H1 (cell line): Measurements from ENCODE around the gene EBNA1BP2. TPM values are rescaled to one million over a fixed set of nuclear protein-coding genes. Genes with fewer than 3 reads are reported as not detected.

Experiments used
- CTCF ChIA-PET: fragments of 300-600 bp; sonication (Branson Sonifier 250); formaldehyde crosslinking; loops from one replicate; lab custom pipeline; 2021; ENCODE audit not compliant: partially characterized antibody; lab: Charles Lee
- POLR2A ChIA-PET: fragments of 300-600 bp; sonication (Branson Sonifier 250); formaldehyde crosslinking; loops from one replicate; lab custom pipeline; 2021; ENCODE audit warnings: inconsistent platforms; ENCODE audit not compliant: partially characterized antibody; lab: Charles Lee
- DNase-seq, 2 experiments: peaks; one replicate each; pipeline versions ENCODE4 v3.0.0 to v3.0.0-alpha.2; 2010 to 2022; ENCODE audit warnings: low spot score in 2 of 2, low read depth in 1 of 2, mixed read lengths in 1 of 2
- FAIRE-seq: peaks from 2 replicates; lab custom pipeline; 2011; peaks lifted over from hg19 to GRCh38; lab: Jason Lieb, UNC
- H2AFZ ChIP-seq: 2 replicates; pipeline ENCODE4 v1.8.1; 2012; ENCODE audit warnings: low read length, inconsistent platforms
- H2AK5ac ChIP-seq: 2 replicates; pipeline ENCODE4 v1.6.1; 2013; ENCODE audit warnings: low read depth, low read length
- H2BK120ac ChIP-seq: replicated peaks from 2 replicates; pipeline ENCODE3; 2013; ENCODE audit warnings: low read depth, low read length, inconsistent platforms
- H2BK12ac ChIP-seq: 2 replicates; pipeline ENCODE4 v1.6.1; 2013; ENCODE audit warnings: low read depth, low read length
- H2BK15ac ChIP-seq: 2 replicates; pipeline ENCODE4 v1.6.1; 2013; ENCODE audit warnings: low read length
- H2BK20ac ChIP-seq: 2 replicates; pipeline ENCODE4 v1.6.1; 2013; ENCODE audit warnings: low read length
- H2BK5ac ChIP-seq: 2 replicates; pipeline ENCODE4 v1.6.1; 2013; ENCODE audit warnings: low read depth, low read length
- H3K14ac ChIP-seq: 2 replicates; pipeline ENCODE4 v1.6.1; 2013; ENCODE audit warnings: inconsistent platforms; ENCODE audit not compliant: insufficient read length
- H3K18ac ChIP-seq: 2 replicates; pipeline ENCODE4 v1.6.1; 2013; ENCODE audit warnings: low read length; ENCODE audit errors: extremely low read depth
- H3K23ac ChIP-seq: 2 replicates; pipeline ENCODE4 v1.6.1; 2013; ENCODE audit warnings: inconsistent platforms; ENCODE audit not compliant: insufficient read length
- H3K23me2 ChIP-seq: 2 replicates; pipeline ENCODE4 v1.6.1; 2013; ENCODE audit warnings: low read depth, low read length
- H3K27ac ChIP-seq: 2 replicates; pipeline ENCODE4 v1.6.1; 2011; ENCODE audit warnings: low read depth, low read length, inconsistent platforms
- H3K27me3 ChIP-seq, 4 experiments: replicated peaks in 1 of 4; 1 replicate in 1 of 4; 2 replicates in 3 of 4; pipeline versions ENCODE4 v1.6.1 to v1.8.1; 2011 to 2013; ENCODE audit warnings: low read length in 3 of 4, mild to moderate bottlenecking in 3 of 4, inconsistent platforms in 2 of 4, mixed read lengths in 2 of 4, moderate library complexity in 1 of 4; ENCODE audit not compliant: control insufficient read depth in 3 of 4, insufficient read depth in 3 of 4; ENCODE audit errors: extremely low read depth in 1 of 4
- H3K36me3 ChIP-seq, 4 experiments: 2 replicates each; pipeline versions ENCODE4 v1.6.1 to v1.8.1; 2011 to 2013; ENCODE audit warnings: mild to moderate bottlenecking in 4 of 4, low read length in 3 of 4, moderate library complexity in 2 of 4, control low read depth in 1 of 4, inconsistent platforms in 1 of 4; ENCODE audit not compliant: insufficient read depth in 4 of 4, control insufficient read depth in 2 of 4
- H3K4ac ChIP-seq: replicated peaks from 2 replicates; pipeline ENCODE3; 2013; ENCODE audit warnings: low read length, low read depth, mixed read lengths, inconsistent platforms; ENCODE audit not compliant: insufficient read length
- H3K4me1 ChIP-seq, 4 experiments: replicated peaks in 1 of 4; 1 replicate in 1 of 4; 2 replicates in 3 of 4; pipeline versions ENCODE4 v1.6.1 to v1.8.1; 2011 to 2013; ENCODE audit warnings: low read length in 3 of 4, inconsistent platforms in 2 of 4, mixed read lengths in 1 of 4; ENCODE audit not compliant: insufficient read depth in 4 of 4, control insufficient read depth in 3 of 4
- H3K4me2 ChIP-seq, 2 experiments: 2 replicates each; pipeline versions ENCODE4 v1.6.1 to v1.8.1; 2011 to 2013; ENCODE audit warnings: low read depth in 2 of 2, low read length in 2 of 2, control low read depth in 1 of 2, inconsistent platforms in 1 of 2, mild to moderate bottlenecking in 1 of 2; ENCODE audit not compliant: insufficient read depth in 1 of 2
- H3K4me3 ChIP-seq, 4 experiments: fragments of 200-600, 300-600 bp in 1 of 4; sonication (generic), shearing (Covaris generic), sonication (Bioruptor Twin) in 1 of 4; 2 replicates each; pipeline versions ENCODE4 v1.5.1 to v1.8.1; 2011 to 2016; ENCODE audit warnings: low read length in 4 of 4, low read depth in 3 of 4, control low read depth in 2 of 4, inconsistent platforms in 2 of 4, mild to moderate bottlenecking in 2 of 4, mixed read lengths in 1 of 4, moderate library complexity in 1 of 4; ENCODE audit not compliant: insufficient read depth in 2 of 4; ENCODE audit errors: extremely low read depth in 1 of 4
- H3K56ac ChIP-seq: replicated peaks from 2 replicates; pipeline ENCODE3; 2013; ENCODE audit warnings: low read depth, mild to moderate bottlenecking, mixed read lengths, low read length, inconsistent platforms; ENCODE audit not compliant: insufficient read length
- H3K79me1 ChIP-seq: 2 replicates; pipeline ENCODE4 v1.6.1; 2013; ENCODE audit warnings: low read depth, low read length, control low read depth
- H3K79me2 ChIP-seq, 2 experiments: 2 replicates each; pipeline versions ENCODE4 v1.6.1 to v1.8.1; 2012 to 2013; ENCODE audit warnings: low read length in 2 of 2, mild to moderate bottlenecking in 2 of 2, inconsistent platforms in 1 of 2; ENCODE audit not compliant: insufficient read depth in 2 of 2, control insufficient read depth in 1 of 2
- H3K9ac ChIP-seq, 4 experiments: replicated peaks in 1 of 4; 1 replicate in 1 of 4; 2 replicates in 3 of 4; pipeline versions ENCODE4 v1.6.1 to v1.8.1; 2011 to 2013; ENCODE audit warnings: low read depth in 3 of 4, low read length in 3 of 4, control low read depth in 2 of 4, mild to moderate bottlenecking in 2 of 4, moderate library complexity in 2 of 4, inconsistent platforms in 1 of 4; ENCODE audit errors: extremely low read depth in 1 of 4
- H3K9me3 ChIP-seq, 2 experiments: 2 replicates each; pipeline versions ENCODE4 v1.6.1 to v1.8.1; 2012 to 2013; ENCODE audit warnings: mild to moderate bottlenecking in 2 of 2, moderate library complexity in 2 of 2, control low read depth in 1 of 2, inconsistent platforms in 1 of 2, low read depth in 1 of 2, low read length in 1 of 2, mixed read lengths in 1 of 2; ENCODE audit not compliant: insufficient read depth in 2 of 2
- H4K20me1 ChIP-seq, 2 experiments: replicated peaks in 1 of 2; 2 replicates each; pipeline versions ENCODE3 to v1.8.1; 2011 to 2013; ENCODE audit warnings: inconsistent platforms in 2 of 2, low read length in 2 of 2, mild to moderate bottlenecking in 1 of 2; ENCODE audit not compliant: insufficient read depth in 2 of 2, control insufficient read depth in 1 of 2
- H4K5ac ChIP-seq: 2 replicates; pipeline ENCODE4 v1.6.1; 2013; ENCODE audit warnings: low read length, low read depth, mixed read lengths, inconsistent platforms; ENCODE audit not compliant: insufficient read length
- H4K8ac ChIP-seq: 2 replicates; pipeline ENCODE4 v1.8.0; 2013; ENCODE audit warnings: mild to moderate bottlenecking, moderate library complexity, low read length, inconsistent platforms; ENCODE audit not compliant: insufficient read depth; ENCODE audit errors: extremely low read depth
- H4K91ac ChIP-seq: replicated peaks from 2 replicates; pipeline ENCODE3; 2013; ENCODE audit warnings: low read length, mixed read lengths, inconsistent platforms; ENCODE audit not compliant: insufficient read length
- BACH1 ChIP-seq: IDR thresholded peaks from 2 replicates; pipeline ENCODE4 v1.6.1; 2012; ENCODE audit warnings: low read length, improper control_type of control experiment
- CTBP2 ChIP-seq: IDR thresholded peaks from 2 replicates; pipeline ENCODE4 v1.7.0; 2011; ENCODE audit warnings: borderline replicate concordance, mild to moderate bottlenecking, moderate library complexity, mixed read lengths, low read length; ENCODE audit not compliant: insufficient read depth, insufficient read length
- JUND ChIP-seq: IDR thresholded peaks from 2 replicates; pipeline ENCODE4 v1.6.1; 2011; ENCODE audit warnings: mild to moderate bottlenecking, improper control_type of control experiment, low read length
- MAFK ChIP-seq: IDR thresholded peaks from 2 replicates; pipeline ENCODE4 v1.6.1; 2012; ENCODE audit warnings: low read depth, mild to moderate bottlenecking, improper control_type of control experiment, low read length
- POLR2A ChIP-seq, 2 experiments: IDR thresholded peaks; 1 replicate in 1 of 2; 2 replicates in 1 of 2; pipeline ENCODE4 v1.6.1; 2011; ENCODE audit warnings: low read depth in 2 of 2, low read length in 2 of 2, mild to moderate bottlenecking in 2 of 2; ENCODE audit errors: control extremely low read depth in 1 of 2
- RFX5 ChIP-seq: IDR thresholded peaks from 2 replicates; pipeline ENCODE4 v1.6.1; 2011; ENCODE audit warnings: low read depth, low read length, improper control_type of control experiment, borderline replicate concordance
- SP1 ChIP-seq: IDR thresholded peaks from 2 replicates; pipeline ENCODE4 v1.6.1; 2011; ENCODE audit warnings: low read depth, low read length
- TAF1 ChIP-seq: IDR thresholded peaks from 2 replicates; pipeline ENCODE4 v1.6.1; 2011; ENCODE audit warnings: mild to moderate bottlenecking, low read depth, low read length
- WGBS, 2 experiments: shearing (Covaris generic) in 1 of 2; methylation state at CpG; one replicate each; pipeline versions ENCODE4 v1.1.6 to v1.1.7; 2013 to 2015; ENCODE audit warnings: low lambda C conversion rate in 2 of 2, mixed read lengths in 2 of 2, inconsistent platforms in 1 of 2, low coverage in 1 of 2, missing lambda C conversion rate in 1 of 2; ENCODE audit not compliant: insufficient replicate concordance in 2 of 2, insufficient coverage in 1 of 2, insufficient read length in 1 of 2; ENCODE audit errors: extremely low coverage in 1 of 2, missing lambda C conversion rate in 1 of 2; 5-methylcytosine and 5-hydroxymethylcytosine counted together
- polyA plus RNA-seq, 7 experiments: library from polyadenylated mRNA; depleted of rRNA in 3 of 7; stranded (reverse) in 5 of 7; unstranded in 2 of 7; fragments of >200 nt in 5 of 7; fragments of 200-250 nt in 2 of 7; gene quantifications; 1 replicate in 5 of 7; 2 replicates in 1 of 7; 4 replicates in 1 of 7; pipeline versions ENCODE4 v1.2.1 to v1.2.3, GENCODE V29; 2011 to 2013; ENCODE audit warnings: missing spikeins in 2 of 7, mixed read lengths in 2 of 7
- total RNA-seq: library from RNA; stranded (reverse); fragmentation: NEBNext Ultra II Directional; extraction: Animal tissue kit (Norgen Biotek cat#: 25700); gene quantifications from 2 replicates; pipeline ENCODE4 v1.2.1, GENCODE V29; 2021

Gene EBNA1BP2
- total and polyA plus RNA-seq, 2 of the 8 experiments (the other 6 are each of a cell fraction or from before 2014, with no cell fraction given): 31.0 to 104 TPM

GRCh38 chr1:43128816-43129215 is 43.3 kb downstream of the EBNA1BP2 start:
- Histone ChIP-seq H3K23ac (no peak overlapping the region), H3K9me3 (peaks cover 0 to 7% of the 10 kb centered on the region in 2 experiments; a peak in 1 of 4 replicates), H3K14ac (no peak overlapping the region), H2AFZ (no peak overlapping the region), H2BK15ac (no peak overlapping the region), H3K79me1 (no peaks in the 10 kb centered on the region; the same call in 1 of the 2 replicates), H2AK5ac (no peak overlapping the region), H4K8ac (no peak overlapping the region), H3K4me3 (no peak overlapping the region), H3K79me2 (peaks cover 0 to 3% of the 10 kb centered on the region in 2 experiments; a peak in 1 of 4 replicates), H2BK5ac (no peak overlapping the region), H3K18ac (no peak overlapping the region), H2BK12ac (no peak overlapping the region), H3K4me1 (no peaks in the 10 kb centered on the region), H2BK120ac (no peak overlapping the region), H3K27me3 (no peaks in the 10 kb centered on the region), H3K9ac (no peak overlapping the region), H3K4ac (no peak overlapping the region), H4K5ac (no peak overlapping the region), H3K56ac (no peak overlapping the region), H4K91ac (no peak overlapping the region), H3K36me3 (peaks cover 0 to 12% (median 0%) of the 10 kb centered on the region in 4 experiments; a peak in 3 of 8 replicates), H3K27ac (no peak overlapping the region), H4K20me1 (no peaks in the 10 kb centered on the region), H3K4me2 (no peak overlapping the region), H2BK20ac (no peak overlapping the region), H3K23me2 (peaks cover 2% of the 10 kb centered on the region; the same call in 1 of the 2 replicates)
- ChIA-PET CTCF (no interaction called here), POLR2A (interaction anchor here (0.8 kb wide), 1 partner anchor 28 kb away, joined by 3 read pairs; no protein-coding TSS in a partner anchor)
- TF ChIP-seq TAF1: no peak
- TF ChIP-seq MAFK: no peak
- TF ChIP-seq BACH1: no peak
- TF ChIP-seq SP1: no peak
- no peak for TF ChIP-seq JUND
- no peak for TF ChIP-seq POLR2A (IDR thresholded peaks at IDR 0.05; ENCODE audit: control extremely low read depth in 1 of 2, low read depth in 2 of 2, low read length in 2 of 2)
- TF ChIP-seq CTBP2: no peak
- TF ChIP-seq RFX5: no peak
- FAIRE-seq (no peak), DNase-seq (no peak)
- 92% methylated on average over 3 of the region's 3 CpGs; no CpG with 5 or more reads in 1 of the 2 experiments for WGBS, 2 experiments
